GM04503 (cell line): ENCODE results near the gene MTERF2.
"Not testable (repeated sequence)": the region's sequence is repeated elsewhere in the genome, so short reads cannot be mapped to it uniquely, and the experiment has no call there.

Experiments used
- DNase-seq: peaks from one replicate; pipeline ENCODE4 v3.0.0-alpha.2; 2012; ENCODE audit warnings: low read depth

MTERF2 gene, protein sequence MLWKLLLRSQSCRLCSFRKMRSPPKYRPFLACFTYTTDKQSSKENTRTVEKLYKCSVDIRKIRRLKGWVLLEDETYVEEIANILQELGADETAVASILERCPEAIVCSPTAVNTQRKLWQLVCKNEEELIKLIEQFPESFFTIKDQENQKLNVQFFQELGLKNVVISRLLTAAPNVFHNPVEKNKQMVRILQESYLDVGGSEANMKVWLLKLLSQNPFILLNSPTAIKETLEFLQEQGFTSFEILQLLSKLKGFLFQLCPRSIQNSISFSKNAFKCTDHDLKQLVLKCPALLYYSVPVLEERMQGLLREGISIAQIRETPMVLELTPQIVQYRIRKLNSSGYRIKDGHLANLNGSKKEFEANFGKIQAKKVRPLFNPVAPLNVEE

DNA sequence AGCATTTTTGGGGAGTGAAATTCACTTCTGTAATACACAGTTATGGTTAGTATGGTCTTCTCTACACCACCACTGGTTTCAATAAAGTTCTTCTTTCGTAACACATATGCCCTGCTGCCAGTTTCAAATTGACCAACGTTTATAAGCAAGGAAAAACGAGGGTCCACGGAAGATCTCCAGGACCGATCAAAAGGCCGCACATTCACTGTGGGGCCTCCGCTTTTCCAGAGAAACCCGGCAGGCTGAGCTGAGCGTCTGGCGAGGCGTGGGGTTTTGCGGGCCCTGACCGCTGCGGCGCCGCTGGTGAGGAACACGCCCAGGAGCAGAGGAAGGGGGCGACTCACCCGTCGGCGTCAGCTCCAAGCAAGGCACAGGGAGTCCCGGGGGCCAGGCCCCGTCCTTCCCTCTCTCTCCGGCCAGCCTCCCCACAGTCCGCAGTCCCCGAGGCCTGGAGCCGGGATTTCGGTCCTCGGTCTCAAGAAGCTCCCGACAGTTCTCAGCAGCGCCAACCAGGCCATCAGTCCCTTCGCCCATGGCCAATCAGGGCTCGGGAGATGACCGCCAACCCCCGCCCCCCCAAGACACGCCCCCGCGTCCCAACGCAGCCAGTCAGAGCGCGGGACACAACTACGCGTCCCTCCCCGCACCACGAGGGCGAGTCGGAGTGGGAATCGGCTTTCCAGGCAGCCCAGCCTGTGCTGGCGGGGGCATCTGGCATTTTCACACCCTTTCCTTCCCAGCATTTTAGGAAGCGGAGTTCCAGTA, at the start of gene MTERF2:
Gene MTERF2 (minus strand): TSS at position 522 of the 765 bp plus-strand sequence. CDS start 8,432 bp downstream, outside the sequence.
- peak; percentile 69 for DNase-seq

DNA sequence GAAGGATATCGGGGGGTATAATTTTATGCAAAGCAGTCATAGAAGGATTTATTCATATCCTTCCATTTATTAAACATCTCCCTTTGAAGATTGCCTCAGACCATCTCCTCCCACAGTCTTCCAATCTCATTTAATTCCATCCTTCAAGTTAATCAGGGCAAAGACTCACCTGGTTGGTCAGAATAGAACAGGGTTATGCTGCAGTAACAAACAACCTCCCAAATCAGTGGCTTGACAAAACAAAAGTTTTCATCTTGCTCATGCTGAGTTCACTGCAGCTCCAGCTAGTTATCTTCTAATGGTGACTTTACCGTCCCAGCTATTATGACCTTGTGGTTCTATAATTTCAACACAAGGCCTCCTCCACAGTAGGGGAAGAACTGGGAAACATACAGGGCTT, 48.8 kb upstream of the MTERF2 start:
- no peak for DNase-seq

DNA sequence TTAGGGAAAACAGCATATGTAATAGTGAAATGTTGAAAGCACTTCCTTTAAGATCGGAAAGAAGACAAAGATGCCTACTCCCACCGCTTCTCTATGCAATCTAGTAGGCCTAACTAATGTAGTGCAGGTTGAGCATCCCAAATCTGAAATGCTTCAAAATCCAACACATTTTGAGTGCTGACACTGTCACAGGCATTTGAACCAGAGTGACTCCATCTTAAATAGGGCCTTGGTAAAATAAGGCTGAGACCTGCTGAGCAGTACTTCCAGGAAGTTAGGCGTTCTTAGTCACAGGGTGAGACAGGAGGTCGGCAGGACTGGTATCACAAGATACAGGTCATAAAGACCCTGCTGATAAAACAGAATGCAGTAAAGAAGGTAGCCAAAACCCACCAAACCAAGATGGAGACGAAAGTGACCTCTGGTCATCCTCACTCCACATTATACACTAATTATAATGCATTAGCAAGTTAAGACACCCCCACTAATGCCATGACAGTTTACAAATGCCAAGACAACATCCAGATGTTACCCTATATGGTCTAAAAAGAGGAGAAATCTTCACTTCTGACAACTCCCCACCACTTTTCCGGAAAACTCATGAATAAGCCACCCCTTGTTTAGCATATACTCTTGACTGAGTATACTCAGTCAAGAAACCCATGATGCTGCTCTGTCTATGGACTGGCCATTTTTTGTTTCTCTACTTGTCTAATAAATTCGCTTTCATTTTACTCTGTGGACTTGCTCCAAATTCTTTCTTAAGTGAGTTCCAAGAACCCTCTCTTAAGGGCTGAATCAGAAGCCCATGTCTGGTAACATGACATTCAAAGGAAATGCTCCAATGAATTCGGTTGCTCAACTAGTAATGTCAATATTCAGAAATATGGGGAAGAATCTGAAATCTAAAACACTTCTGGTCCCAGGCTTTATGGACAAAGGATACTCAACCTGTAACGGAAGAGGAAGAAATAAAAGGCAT, 47.1 kb upstream of the MTERF2 start:
- DNase-seq, result no peak

DNA sequence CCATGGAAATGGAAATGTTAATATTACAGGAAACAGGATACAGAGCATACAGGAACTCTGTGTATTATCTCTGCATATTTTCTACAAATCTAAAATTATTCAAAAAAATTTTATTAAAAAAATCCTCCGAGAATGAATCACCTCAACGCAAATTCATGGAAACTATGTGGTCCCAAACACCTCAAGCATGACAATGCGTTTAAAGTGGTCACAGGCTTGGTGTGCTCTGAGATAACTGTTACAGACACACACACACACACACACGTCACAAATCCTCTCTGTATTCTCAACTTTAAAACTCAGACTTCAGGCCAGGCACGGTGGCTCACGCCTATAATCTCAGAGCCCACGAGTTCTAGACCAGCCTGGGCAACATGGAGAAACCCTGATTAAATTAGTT, 45.3 kb upstream of the MTERF2 start:
- no peak for DNase-seq

DNA sequence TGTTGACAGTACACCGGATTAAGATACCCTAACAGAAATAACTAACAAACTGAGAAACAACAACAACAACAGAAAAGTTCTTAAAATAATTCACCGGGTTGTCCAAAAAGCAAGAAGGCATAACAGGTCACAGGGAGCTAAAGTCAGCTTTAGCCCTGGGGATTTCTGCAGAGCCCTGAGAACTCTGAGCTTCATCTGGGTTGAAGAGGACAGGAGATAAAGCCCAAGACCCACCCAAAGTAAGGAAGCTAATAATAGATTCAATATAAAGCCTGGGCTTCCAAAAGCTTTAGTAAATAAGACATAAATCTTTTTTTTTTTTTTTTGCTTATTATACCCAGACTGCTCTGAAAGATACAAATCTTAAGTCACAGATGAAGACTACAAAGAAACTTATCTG, 44.1 kb upstream of the MTERF2 start:
- DNase-seq, result no peak

DNA sequence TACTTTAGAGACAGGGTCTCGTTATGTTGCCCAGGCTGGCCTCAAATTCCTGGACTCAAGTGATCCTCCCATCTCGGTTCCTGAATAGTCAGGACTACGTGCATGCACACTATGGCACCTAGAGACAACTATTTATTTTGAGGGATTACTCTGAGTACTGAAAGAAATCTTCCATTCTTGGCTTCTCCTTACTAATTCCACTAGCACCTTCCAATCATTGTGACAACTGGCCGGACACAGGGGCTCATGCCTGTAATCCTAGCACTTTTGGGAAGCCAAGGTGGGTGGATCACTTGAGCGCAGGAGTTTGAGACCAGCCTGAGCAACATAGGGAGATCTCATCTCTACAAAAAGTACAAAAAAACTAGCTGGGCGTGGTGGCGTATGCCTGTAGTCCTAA, 42.1 kb upstream of the MTERF2 start:
- no peak for DNase-seq

DNA sequence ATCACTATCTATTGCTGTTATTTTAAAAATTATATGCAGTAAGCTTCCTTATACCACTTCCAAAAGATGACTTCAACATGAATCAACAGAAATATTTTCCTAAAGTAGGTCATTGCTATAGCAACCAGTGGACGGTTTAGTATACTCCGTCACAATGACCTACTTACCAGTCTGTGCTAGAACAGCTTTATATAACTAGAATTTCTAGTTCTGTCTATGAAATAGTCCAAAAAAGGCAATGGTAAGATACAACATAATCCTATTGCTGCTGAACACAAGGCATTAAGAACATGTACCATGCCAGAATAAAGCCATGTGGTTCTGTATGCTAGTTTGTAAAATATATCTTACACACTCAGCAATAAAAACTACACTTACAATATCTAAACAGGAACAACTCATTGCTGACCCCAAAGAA, 40.7 kb upstream of the MTERF2 start:
- peak; percentile 90 for DNase-seq

DNA sequence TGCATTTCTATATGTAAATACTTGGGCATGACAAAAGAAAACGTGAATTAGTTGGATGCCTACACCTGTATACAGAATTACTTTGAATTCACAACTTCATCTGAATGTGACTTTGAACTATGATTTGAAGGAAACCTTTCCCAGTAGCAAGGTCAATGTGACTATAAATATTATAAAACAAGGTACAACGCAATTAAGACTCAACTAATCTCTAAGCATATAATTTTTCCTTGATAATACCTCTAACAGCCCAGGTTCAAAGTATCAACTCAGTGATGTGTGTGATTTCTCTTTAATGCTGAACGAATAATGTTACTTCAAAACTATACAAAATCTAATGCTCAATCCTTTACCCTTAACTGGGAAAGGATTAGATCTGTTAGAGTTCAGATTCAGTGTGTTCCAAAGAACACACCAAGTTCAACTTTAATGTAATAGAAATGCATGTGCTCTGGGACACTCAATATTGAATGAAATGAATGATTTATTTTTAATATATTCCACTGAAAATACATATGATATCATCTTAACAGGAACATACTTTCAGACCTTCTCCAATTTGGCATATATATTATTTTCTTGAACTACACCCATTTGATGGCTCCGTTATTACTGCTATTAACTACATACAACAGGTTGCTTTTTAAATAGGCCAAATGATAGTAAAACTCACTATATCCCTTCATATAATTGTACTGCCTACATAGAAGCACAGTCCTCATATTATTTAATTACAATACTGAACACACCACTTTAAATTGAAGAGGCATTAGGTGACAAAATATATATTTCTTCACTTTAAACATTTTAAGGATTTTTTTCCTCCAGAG, 40.1 kb upstream of the MTERF2 start:
- no peak for DNase-seq

DNA sequence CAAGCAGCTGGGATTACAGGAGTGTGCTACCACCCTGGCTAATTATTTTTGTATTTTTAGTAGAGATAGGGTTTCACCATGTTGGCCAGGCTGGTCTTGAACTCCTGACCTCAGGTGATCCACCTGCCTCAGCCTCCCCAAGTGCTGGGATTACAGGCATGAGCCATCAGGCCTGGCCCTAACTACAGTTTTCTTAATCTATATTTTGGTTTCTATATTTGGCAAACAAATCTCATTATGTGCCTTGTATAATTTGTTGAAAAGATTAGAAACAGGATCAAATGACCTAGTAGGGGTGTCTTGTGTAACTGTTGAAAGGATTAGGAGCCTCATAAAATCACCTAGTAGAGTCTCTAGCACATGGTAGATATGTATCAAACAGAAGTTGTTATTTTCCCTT, 39.4 kb upstream of the MTERF2 start:
- not testable (repeated sequence) for DNase-seq

DNA sequence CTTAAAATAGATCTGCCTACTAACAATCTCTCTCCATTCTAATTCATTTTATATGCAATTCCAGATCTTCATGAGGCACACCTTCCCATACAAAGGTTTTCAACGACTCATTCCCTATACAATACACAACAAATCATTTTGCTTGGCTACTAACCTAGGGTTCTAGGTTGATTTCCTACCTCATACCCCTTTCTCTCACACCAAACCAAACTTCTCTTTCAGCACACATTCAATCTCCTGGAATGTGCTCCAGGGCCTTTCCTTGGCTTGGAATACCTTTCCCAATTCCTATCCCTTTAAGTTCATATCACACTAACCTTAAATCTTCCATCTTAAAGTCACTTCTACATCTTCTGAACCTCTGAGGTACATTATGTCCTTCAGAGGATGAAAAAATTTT, 38.7 kb upstream of the MTERF2 start:
- DNase-seq, result no peak

DNA sequence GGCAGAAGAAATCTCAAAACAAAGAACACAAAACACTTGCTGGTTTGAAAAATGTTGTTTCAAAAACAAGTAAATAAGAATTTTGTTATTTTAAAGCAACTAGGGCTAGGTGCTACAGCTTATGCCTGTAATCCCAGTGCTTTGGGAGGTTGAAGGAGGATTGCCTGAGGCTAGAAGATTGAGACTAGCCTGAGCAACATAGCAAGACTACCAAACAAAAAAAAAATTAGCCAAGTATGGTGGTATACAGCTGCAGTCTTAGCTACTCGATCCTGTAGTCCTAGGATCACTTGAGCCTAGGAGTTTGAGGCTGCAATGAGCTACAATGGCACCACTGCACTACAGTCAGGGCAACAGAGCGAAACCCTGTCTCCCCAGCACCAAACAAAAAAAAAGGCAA, 32.6 kb upstream of the MTERF2 start:
- no peak for DNase-seq

DNA sequence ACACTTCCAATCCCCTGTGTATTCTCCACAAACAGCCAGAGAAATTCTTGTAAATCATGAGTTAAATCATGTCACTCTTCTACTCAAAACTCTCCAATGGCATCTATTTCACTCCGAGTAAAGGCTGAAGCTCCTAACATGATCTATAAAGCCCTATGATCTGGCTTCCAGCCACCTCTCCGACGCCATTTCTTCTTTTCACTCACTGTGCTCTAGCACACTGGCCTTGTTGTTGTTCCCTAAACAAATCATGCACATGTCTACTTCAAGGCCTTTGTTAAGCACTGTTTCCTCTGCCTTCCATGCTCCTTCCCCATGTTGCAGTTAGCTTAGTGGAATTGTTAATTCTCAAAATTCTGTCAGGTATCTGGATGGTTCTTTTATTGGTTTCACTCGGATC, 30.1 kb upstream of the MTERF2 start:
- no peak for DNase-seq

DNA sequence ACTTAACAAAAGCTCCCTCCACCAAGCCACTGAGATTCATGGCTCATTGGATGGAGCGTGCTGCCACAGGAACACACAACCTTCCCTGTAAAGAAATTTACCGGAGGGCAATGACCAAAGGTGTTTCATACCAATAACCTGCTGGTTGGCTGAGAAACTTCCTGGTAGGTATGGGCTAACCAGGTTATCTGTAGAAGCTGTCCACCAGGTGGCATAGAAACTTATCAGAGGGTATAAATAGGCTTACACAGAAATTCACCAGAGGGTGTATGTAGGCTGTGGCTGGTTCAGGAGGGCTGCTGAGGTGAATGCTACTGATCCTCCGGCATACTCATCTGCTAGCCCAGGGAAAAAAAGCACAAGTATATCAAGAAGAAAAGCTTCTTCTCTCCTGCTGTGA, 27.1 kb upstream of the MTERF2 start:
- DNase-seq, result no peak

DNA sequence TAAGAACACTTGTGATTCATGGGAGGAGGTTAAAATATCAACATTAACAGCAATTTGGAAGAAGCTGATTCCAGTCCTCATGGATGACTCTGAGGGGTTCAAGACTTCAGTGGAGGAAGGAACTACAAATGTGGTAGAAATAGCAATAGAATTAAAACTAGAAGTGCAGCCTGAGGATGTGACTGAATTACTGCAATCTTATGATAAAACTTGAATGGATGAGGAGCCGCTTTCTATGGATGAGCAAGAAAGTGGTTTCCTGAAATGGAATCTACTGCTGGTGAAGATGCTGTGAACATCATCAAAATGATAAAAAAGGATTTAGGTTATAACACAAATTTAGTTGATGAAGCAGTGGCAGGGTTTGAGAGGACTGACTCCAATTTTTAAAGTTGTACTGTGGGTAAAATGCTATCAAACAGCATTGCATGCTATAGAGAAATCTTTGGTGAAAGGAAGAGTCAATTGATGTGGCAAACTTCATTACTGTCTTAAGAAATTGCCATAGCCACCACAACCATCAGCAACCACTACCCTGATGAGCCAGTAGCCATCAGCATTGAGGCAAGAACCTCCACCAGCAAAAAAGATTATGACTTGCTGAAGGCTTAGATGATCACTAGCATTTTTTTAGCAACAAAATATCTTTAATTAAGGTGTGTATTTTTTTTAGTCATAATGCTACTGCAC, 25.9 kb upstream of the MTERF2 start:
- DNase-seq, result no peak

DNA sequence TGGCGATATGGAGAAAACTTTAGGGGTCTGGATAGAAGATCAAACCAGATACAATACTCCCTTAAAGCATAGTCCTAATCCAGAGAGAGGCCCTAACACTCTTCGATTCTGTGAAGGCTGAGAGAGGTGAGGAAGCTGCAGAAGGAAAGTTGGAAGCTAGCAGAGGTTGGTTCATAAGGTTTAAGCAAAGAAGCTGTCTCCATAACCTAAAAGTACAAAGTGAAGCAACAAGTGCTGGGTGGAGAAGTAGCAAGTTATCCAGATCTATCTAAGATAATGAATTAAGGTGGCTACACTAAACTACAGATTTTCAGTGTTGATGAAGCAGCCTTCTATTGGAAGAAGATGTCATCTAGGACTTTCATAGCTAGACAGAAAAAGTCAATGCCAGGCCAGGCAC, 24.6 kb upstream of the MTERF2 start:
- DNase-seq, result no peak

DNA sequence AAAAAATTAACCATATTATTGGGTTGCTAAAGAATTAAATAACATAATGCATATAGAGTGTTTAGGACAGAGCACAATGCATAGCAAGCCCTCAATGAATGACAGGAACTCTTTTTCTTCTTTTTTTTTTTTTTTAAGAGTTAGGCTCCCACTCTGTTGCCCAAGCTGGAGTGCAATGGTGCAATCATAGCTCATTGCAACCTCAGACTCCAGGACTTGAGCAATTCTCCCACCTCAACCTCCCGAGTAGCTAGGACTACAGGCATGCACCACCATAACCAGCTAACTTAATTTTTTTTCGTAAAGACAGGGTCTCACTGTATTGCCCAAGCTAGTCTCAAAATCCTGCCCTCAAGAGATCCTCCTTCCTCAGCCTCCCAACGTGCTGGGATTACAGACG, 20.5 kb upstream of the MTERF2 start:
- no peak for DNase-seq

DNA sequence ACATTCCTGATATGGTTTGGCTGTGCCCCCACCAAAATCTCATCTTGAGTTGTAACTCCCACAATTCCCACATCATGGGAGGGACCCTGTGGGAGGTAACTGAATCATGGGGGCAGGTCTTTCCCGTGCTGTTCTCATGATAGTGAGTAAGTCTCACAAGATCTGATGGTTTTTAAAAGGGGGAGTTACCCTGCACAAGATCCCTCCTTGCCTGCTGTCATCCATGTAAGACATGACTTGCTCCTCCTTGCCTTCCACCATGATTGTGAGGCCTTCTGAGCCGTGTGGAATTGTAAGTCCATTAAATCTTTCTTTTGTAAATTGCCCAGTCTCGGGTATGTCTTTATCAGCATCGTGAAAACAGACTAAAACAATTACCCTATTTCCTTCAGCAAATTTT, 15.7 kb upstream of the MTERF2 start:
- DNase-seq, result not testable (repeated sequence)

DNA sequence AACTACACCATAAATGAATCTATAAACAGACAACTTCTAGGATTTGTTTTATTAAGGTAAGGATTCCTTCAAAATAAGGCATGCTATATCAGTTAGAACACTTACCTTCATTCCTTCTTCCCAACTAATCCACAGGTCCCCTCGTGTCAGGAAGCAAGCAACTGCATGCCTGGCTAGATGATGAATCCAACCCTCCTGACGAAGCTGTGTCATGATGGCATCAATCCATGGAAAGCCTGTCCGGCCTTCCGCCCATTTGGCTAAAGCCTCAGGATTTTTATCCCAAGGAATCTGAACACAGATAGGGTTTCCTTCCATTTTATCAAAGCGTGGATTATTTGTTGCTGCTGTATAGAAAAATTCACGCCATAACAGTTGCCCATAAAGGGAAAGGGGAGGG, 12.5 kb upstream of the MTERF2 start:
- no peak for DNase-seq

DNA sequence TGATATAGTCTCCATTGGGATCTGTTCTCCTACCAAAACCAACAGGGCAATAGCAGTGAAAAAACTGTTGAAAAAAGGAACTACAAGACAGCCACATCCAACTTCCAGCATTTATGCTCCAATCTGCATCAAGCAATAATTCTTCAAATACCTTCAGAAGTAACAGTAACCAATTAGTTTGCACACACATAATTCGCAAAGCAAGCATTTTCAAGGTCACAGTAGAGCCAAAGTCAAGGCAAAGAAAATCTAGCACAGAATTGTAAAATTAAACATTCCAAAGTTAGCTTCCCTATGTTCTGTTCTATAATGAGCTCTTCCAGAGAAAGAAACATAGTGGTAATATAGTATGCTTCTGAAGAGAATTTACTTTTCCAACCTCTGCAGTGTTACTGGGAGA, 11.0 kb upstream of the MTERF2 start:
- no peak for DNase-seq

DNA sequence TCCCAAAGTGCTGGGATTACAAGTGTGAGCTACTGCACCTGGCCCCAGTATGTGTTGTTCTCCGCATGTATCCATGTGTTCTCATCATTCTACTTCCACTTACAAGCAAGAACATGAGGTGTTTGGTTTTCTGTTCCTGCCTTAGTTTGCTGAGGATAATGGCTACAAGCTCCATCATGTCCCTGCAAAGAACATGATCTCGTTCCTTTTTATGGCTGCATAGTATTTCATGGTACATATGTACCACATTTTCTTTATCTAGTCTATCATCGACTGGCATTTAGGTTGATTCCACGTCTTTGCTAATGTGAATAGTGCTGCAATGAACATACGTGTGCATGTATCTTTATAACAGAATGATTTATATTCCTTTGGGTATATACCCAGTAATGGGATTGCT, 9.2 kb upstream of the MTERF2 start:
- not testable (repeated sequence) for DNase-seq
